Skin of body (tissue), 2 donors: ENCODE measurements around the gene DNAJB1. TPM values are rescaled to one million over a fixed set of nuclear protein-coding genes. Genes with fewer than 3 reads are reported as not detected.
"Not testable (repeated sequence)": the region's sequence is repeated elsewhere in the genome, so short reads cannot be mapped to it uniquely, and the experiment has no call there.

Experiments
- DNase-seq: peaks from one replicate; lab custom pipeline; 2025; lab: John Stamatoyannopoulos, UW
- total RNA-seq: library from RNA; depleted of rRNA; stranded (reverse); fragments of >200 nt; gene quantifications from one replicate; pipeline ENCODE4 v1.2.3, GENCODE V29; 2014

Gene DNAJB1
- total RNA-seq = 64.9 TPM

GRCh38 chr19:14517840-14518505 lies at the start of gene DNAJB1:
TSS of gene DNAJB1 (minus strand) at chr19:14518397. CDS start at chr19:14518349, 48 bp downstream.
- no peak for DNase-seq

DNA sequence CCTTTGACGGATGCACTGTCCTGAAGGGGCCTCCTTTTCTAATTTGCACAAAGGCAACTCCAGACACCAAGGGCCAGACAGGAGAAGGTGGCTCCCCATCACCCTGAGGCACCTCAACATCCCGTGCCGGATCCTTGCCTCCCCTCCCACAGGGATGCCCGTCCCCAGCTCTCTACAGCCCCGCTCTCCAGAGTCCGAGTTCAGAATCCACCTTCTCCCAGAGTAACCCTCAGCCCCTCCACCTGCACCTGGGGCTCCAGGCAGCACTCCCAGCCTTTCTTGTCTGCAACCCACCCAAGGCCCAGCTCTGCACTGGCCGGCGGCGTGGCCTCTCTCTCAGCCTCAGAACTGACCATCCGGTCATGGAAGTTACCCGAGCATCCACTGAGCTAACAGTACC lies 48.9 kb upstream of the DNAJB1 start:
- no peak for DNase-seq

DNA sequence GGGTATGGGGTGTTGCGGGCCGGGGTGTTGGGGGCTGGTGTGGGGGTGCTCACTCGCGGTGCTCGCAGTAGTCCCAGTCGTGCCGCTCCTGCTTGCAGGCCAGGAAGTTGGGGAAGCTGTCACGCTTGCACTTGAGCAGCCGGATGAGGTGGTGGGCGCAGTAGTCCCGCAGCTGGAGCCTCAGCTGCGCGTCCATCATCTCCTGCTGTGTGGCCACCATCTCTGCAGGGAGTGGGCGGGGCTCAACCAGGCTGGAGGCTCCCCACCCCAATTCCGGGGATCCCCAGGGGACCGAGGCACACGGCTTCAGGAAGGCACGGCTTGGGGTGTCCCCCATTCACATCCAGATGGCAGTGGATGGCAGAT lies 48.5 kb upstream of the DNAJB1 start:
- DNase-seq = no peak

DNA sequence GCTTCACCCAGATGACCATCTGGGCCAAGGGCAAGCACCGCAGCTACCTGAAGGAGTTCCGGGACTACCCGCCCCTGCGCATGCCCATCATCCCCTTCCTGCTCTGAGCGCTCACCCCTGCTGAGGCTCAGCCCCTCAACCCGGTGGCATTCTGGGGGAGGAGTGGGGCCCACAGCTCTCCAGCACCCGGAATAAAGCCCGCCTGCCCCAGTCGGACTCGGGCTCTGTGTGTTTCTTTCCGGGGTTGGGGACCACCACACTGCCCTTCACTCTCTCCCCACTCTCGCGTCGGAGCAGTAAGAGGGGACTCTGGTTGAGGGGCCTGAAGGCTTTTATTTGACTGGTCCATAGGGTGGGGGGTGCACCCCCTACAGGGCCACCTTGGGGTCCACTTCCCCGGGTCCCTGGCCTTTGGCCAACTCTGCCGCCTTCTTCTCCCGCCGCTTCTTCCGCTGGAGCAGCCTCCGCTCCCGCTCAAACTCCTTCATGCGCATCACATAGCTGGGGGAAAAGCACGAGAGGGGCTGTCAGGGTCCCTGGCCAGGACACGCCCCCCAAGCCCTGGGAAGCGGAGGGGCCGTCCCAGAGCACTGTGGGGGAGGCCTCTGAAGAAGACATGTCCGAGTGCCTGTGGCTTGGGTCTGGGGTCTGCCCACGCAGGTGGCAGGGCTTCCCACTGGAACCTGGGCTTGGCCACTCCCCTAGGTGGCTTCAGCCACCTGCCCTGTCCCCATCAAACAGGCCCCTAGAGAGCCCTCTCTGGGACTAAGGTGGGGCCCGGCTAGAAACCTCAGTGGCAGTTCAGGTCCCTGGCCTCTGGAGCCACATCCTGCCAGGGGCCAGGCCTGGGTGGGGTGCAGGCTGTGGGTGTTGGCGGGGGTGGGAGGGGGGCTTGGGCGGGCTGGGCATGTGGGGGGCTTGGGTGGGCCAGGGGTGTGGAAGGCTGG lies 47.8 kb upstream of the DNAJB1 start:
- DNase-seq = no peak

DNA sequence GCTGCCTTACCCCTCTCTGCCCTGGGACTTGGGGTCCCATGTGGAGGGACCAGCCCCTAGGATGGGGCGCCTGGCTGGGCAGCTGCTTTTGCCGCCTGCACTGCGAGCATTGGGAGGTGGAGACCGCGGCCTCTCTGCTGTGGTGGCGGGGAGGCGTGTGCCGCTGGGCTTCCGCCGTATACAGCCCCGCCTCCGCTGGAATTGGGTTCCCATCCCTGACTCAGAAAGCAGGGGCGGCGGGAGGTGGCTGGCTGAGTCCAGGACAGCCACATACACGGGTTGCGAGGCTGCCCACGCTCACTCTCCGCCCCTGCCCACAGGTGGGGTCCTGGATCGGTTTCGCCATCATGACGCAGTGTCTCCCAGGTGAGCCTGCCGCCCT lies 47.1 kb upstream of the DNAJB1 start:
- no peak for DNase-seq

DNA sequence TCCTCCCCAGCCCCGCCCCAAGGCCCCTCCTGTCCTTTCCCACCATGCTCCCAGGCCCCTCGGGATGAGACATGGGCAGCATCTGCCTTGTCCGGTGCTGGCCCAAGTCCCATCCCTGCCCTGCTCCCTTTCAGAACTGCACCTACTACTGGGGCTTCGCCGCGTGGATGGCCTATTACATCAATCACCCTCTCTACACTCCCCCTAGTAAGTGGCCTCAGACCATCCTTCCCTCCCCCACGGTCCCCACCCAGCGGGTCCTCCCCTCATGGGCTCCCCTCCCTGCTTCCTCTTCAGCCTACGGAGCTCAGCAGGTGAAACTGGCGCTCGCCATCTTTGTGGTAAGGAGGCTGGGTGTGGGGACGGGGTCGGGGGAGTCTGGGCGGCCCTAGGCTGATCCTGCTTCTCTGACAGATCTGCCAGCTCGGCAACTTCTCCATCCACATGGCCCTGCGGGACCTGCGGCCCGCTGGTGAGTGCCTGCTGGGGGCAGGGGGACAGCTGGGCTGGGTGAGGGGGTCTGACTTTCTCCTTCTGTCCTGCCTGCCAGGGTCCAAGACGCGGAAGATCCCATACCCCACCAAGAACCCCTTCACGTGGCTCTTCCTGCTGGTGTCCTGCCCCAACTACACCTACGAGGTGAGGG lies 46.6 kb upstream of the DNAJB1 start:
- not testable (repeated sequence) for DNase-seq

DNA sequence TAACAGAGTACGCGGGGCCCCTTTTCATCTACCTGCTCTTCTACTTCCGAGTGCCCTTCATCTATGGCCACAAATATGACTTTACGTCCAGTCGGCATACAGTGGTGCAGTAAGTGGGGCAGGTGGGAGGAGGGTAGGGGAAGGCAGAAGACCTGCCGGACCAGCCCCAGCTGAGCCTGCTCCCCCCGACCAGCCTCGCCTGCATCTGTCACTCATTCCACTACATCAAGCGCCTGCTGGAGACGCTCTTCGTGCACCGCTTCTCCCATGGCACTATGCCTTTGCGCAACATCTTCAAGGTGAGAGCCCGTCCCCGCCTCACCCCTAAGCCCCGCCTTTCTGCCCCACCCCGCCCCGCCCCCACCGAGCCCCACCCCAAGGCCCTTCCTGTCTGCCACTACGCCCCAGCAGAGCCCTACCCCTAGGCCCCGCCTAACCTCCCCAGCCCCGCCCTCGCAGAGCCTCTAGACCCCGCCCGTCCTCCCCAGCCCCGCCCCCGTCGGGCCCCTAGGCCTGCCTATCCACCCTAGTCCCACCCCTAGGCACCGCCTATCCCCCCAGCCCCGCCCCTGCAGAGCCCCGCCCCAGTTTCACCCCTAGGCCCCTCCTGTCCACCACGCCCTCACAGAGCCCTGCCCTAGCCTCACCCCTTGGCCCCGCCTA lies 45.9 kb upstream of the DNAJB1 start:
- no peak for DNase-seq

GRCh38 chr19:14563590-14563926 lies 45.4 kb upstream of the DNAJB1 start:
- no peak for DNase-seq

DNA sequence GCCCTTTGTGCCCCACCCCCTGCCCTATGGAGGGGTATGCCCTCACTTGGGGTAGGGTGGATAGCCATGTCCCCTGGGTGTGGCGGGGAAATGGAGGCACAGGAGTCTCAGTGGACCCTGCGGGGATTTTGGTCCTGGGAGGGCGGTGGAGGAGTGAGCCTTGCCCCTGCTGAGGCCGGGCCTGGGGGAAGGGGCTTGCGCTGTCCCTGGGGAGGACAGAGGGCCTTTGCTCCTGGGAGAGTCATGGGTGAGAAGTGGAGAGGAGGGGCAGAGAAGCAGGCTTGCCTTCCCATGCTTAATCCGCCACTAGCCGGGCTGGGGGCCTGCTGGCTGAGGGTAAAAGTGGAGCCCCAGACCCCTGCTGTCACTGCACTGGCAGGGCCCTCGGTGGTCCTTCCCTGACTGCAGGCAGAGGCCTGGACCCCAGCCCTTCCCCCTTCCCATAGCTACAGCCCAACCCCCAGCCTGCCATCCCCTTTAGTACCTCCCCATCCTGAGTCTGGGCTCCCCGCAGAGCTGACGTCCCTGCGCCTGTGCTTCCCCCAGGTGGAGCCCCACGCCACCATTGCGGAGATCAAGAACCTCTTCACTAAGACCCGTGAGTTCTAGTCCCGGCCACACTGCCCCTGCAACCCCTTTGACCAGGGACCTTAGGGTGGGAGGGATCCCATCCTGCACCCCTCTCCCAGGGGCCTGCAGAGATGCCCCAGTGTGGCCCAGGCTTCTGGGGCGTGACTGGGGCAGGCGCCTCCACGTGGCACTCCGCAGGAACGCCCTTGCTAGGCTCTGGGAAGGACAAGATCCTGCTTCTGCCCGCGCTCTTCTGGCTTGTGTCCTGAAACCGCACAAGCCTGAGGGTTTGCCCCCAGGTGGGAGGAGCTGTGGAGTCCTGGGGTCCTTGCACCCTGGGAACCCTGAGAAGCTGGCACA lies 44.7 kb upstream of the DNAJB1 start:
- no peak for DNase-seq

- no peak for DNase-seq
Observed at GRCh38 chr19:14561847-14562351, 43.7 kb upstream of the DNAJB1 start.

- no peak for DNase-seq
Observed at GRCh38 chr19:14561249-14561648, 43.1 kb upstream of the DNAJB1 start.

DNA sequence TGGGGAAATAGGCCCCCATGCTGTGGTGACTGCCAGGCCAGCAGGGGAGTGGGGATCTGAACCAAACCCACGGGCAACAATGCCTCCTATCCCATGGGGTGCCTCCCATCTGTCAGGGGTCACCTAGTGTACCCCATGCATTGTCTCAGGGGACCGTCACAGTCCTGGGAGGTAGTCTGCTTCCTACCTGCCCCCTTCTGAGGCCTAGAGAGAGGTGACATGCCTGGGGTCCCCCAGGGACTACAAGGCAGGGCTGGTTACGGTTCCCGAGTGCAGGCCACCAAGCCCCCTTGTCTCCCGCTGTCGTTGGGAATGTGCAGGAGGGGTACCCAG lies 42.5 kb upstream of the DNAJB1 start:
- DNase-seq = no peak

DNA sequence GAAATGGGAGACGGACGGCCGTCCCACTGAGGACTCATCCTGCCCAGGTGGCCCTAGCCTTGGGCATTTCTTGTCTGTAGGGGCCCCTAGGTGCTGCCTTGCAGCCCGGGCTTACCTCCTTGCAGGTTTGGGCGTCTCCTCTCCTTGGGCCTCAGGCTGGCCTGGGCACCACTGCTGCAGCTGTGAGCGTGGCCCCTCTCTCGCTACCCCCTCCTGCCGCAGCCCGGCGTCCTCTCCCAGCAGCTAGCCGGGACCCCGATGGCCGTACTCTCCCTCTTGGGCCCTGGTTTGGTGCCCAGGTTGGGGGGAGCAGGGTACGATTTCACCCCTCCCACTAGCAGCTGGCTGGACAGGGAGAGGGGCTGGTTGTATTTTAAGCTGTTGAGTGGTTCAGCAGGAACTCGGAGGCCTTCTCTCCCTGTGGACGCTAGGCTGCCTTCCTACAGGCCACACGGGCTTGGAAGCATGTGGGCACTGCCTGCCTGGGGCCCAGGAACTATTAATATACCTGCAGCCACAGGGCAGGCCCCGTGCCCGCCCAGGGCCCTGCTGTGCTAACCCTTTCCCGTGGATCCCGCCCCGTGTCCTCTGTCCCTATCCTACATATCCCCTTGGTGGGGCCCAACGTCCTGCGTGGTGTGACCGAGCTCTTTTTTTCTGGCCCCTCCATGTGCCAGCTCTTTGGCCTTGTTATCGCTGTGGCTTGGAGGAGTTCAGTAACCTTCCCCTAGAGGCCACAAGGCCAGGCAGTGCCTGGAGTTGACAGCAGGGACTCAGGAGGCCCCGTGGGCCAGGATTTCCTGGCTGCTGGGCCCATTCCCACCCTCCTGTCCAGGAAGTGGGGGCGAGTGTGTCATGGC lies 41.9 kb upstream of the DNAJB1 start:
- no peak for DNase-seq

DNA sequence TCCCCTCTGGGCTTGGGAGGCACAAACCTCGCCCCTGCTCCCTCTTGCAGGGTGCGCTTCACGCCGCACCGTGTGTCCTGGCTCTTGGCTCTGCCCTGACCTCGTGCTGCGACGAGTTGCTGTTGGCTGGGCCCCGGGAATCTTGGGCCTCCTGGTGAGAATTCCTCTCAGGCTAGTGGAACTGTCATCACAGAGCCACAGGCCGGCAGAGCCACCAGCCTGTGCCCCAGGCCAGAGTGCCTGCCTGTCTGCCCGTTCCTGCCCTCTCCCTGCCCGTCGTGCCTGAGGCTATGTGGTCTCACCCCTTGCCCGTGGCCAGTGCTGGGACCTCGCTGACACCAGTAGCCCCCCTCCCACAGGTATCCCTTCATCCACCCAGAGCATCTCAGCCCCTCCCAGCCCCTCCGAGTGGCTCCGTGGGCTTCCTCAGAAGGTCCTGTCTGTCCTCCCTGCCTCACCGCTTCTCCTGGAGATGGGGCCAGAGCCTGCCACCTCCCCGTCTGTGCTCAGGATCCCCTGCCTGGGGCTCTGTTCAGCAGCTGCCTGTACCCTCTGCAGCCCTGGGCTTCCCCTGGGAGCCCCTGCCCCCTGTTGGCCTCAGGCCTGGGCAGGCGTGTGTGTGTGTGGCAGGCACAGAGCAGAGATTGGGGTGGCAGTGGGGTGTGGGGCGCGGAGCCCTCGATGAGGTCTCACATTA lies 40.3 kb upstream of the DNAJB1 start:
- DNase-seq = no peak

DNA sequence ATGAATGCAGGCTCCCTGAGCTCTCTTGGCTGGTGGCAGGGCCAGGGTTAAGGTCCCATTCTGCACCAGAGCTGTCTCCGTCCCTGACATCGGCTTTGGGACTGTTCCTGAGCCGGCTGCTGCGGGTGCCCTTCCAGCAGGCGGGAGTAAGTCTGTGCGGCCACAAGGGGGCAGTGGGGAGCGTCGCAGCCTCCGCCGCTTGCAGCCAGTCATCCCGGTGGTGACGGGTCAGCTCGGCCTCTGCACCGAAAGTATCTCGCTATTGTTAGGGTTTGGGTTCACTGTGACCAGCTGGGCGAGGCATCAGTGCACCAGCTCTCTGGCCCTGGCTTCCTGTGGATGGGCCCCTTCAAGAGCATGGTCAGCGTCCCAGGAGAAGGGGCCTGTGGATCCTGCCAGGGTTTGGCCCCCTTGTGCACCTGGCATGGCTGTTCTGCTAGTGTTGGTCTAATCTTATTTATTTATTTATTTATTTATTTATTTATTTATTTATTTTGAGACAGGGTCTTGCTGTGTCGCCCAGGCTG lies 38.5 kb upstream of the DNAJB1 start:
- no peak for DNase-seq

DNA sequence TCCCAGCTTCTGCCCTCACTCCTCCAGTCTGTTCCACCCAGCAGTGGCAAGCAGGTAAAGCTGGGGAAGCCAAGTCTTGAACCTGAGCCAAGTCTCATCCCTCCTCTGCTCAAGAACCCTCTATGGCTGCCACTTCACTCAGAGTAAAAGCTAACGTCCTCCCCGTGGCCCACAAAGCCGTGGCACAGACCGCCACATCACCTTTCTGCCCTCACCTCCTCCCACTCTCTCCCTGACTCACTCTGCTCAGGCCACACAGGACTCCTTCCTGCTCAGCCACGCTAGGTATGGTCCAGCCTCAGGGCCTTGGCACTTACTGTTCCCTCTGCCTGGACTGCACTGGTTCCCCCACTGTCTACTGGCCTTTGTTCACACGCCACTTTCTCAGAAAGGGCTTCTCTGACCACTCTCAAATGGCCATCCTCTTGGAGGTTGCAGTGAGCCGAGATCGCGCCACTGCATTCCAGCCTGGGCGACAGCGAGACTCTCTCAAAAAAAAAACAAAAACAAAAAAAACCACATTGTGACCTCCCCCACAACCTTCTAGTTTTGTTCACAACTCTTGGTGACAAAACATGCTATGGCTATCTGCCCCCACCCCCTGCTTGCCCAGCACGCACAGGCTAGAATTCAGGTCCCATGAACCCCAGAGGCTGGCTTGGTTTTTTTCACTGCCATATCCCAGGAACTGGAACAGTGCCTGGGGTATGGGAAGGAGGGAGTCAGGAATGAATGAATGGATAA lies 37.9 kb upstream of the DNAJB1 start:
- no peak for DNase-seq

GRCh38 chr19:14554382-14554812 lies 36.2 kb upstream of the DNAJB1 start:
- no peak for DNase-seq

GRCh38 chr19:14553939-14554243 lies 35.7 kb upstream of the DNAJB1 start:
- no peak for DNase-seq
